GM18951 (cell line): ENCODE data around the gene KMT2A.
"Not testable (repeated sequence)": the region's sequence is repeated elsewhere in the genome, so short reads cannot be mapped to it uniquely, and the experiment has no call there.

Experiments
- POLR2A ChIP-seq: IDR thresholded peaks from 4 replicates; pipeline ENCODE4 v1.6.1; 2011; ENCODE audit warnings: mild to moderate bottlenecking; ENCODE audit not compliant: insufficient read length, insufficient read depth; ENCODE audit errors: extremely low read depth
- in situ Hi-C: fragments of 300-500 bp; cut with MboI; formaldehyde crosslinking; loops from one replicate; pipeline ENCODE4 v1.12.0; 2022; ENCODE audit warnings: low sequenced_read_pairs, mixed read lengths, inconsistent platforms; ENCODE audit not compliant: unreplicated experiment

Gene KMT2A

DNA sequence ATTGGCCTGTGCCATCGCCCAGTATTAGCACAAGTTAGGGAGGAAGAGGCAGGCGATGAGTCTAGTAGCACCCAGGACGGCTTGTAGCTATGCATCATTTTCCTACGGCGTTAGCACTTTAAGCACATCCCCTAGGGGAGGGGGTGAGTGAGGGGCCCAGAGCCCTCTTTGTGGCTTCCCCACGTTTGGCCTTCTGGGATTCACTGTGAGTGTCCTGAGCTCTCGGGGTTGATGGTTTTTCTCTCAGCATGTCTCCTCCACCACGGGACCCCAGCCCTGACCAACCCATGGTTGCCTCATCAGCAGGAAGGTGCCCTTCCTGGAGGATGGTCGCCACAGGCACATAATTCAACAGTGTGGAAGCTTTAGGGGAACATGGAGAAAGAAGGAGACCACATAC is 99.0 kb downstream of the KMT2A start:
- no peak for TF ChIP-seq POLR2A
- in situ Hi-C loops: no loop called here

DNA sequence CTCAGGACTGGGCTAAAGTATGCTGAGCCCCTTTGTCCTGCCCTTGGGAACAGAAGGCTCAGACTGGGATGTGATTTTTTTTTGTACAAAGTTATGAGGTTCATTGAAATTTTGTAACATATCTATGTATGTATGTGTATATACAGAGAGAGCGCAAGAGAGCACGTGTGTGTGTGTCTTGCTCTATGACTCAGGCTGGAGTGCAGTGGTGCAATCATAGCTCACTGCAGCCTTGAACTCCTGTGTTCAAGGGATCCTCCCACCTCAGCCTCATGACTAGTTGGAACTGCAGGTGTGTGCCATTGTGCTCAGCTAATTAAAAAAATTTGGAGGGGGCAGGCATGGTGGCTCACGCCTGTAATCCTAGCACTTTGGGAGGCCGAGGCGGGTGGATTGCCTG is 100.4 kb downstream of the KMT2A start:
- TF ChIP-seq POLR2A: no peak
- in situ Hi-C loops: no loop called here

- in situ Hi-C loops: no loop called here
- TF ChIP-seq POLR2A: no peak
Observed at GRCh38 chr11:118537409-118537980, 101.2 kb downstream of the KMT2A start.

DNA sequence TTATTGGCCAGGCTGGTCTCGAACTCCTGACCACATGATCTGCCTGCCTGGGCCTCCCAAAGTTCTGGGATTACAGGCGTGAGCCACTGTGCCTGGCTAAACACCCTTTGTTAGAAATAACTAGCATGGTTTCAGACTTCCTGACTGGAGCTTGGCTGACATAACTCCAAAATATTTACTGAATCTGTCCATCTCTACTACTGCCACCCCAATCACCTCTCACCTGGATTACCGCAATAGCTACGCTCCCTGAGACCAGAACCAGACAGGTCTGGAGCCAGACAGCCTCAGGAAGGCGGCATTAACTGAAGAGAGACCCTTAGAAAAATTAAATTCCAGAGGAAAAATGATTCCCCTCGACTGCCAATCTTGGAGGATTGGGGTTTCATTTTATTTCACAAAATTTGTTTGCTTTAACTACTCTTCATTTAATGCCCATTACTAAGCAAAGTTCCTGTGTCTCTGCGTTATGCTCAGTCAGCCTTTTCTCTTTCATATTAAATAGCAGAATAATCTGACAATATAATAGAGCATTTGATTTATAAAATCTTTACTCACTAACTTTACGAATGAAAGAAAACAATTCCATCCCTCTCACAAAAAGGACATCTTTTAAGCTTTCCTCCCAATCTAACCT is 107.8 kb downstream of the KMT2A start:
- in situ Hi-C loops: no loop called here
- no peak for TF ChIP-seq POLR2A

- no peak for TF ChIP-seq POLR2A
- in situ Hi-C loops: no loop called here
Observed at GRCh38 chr11:118544647-118545010, 108.3 kb downstream of the KMT2A start.

- TF ChIP-seq POLR2A: no peak
- in situ Hi-C loops: no loop called here
Observed at GRCh38 chr11:118545533-118545932, 109.2 kb downstream of the KMT2A start.

DNA sequence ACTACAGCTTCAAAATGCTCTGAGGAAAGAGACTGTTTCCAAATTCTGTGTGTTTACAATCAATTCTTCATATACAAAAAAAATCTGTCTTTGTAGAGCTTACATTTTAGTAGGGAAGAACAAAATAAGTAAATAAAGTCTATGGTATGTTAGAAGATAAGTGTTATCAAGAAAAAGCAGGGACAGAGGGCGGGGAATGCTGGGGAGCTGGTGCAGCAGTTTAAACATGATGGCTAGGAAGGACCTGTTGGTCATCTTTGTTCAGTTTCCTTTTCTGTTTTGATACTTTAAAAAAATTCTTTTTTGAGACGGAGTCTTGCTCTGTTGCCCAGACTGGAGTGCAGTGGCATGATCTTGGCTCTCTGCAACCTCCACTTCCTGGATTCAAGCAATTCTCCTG is 110.8 kb downstream of the KMT2A start:
- TF ChIP-seq POLR2A: no peak
- in situ Hi-C loops: no loop called here

GRCh38 chr11:118552341-118552740 is 116.0 kb downstream of the KMT2A start:
- no peak for TF ChIP-seq POLR2A
- in situ Hi-C loops: no loop called here

DNA sequence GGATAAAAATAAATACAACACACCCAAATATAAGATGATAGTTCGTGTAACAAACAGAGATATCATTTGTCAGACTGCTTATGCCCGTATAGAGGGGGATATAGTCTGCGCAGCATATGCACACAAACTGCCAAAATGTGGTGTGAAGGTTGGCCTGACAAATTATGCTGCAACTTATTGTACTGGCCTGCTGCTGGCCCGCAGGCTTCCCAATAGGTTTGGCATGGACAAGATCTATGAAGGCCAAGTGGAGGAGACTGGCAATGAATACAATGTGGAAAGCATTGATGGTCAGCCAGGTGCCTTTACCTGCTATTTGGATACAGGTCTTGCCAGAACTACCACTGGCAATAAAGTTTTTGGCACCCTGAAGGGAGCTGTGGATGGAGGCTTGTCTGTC is 124.5 kb downstream of the KMT2A start:
- in situ Hi-C loops: no loop called here
- no peak for TF ChIP-seq POLR2A

- in situ Hi-C loops: no loop called here
Observed at GRCh38 chr11:118565051-118565450, 128.8 kb downstream of the KMT2A start.

DNA sequence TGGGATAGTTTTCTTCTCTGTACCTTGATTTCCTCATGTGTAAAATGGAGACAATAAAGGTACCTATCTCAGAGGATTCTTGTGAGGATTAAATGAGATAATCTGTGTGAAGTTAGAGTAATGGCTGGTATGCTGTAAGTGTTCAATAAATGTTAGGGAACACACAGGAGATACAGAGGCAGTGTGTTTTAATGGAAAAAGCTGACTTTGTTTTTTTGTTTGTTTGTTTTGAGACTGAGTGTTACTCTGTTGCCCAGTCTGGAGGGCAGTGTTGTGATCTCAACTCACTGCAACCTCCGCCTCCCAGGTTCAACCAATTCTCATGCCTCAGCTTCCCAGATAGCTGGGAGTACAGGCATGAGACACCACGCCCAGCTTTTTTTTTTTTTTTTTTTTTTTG is 133.4 kb downstream of the KMT2A start:
- in situ Hi-C loops: no loop called here
- TF ChIP-seq POLR2A: no peak

More at GRCh38 chr11:118565051-118565450, 128.8 kb downstream of the KMT2A start:
- TF ChIP-seq POLR2A: no peak

- TF ChIP-seq POLR2A: no peak
- in situ Hi-C loops: no loop called here
Observed at GRCh38 chr11:118570787-118571186, 134.5 kb downstream of the KMT2A start.

DNA sequence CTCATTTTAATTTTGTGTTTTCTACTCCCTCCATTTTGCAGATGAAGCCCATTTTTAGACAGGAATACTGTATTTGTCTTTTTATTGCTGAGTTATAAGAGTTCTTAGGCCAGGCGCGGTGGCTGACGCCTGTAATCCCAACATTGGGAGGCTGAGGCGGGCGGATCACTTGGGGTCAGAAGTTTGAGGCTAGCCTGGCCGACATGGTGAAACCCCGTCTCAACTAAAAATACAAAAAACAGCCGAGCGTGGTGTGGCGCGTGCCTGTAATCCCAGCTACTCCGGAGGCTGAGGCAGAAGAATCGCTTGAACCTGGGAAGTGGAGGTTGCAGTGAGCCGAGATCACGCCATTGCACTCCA is 135.4 kb downstream of the KMT2A start:
- in situ Hi-C loops: not testable (repeated sequence)

GRCh38 chr11:118572061-118572980 is 136.0 kb downstream of the KMT2A start, which contains the start of gene ARCN1:
TSS of gene ARCN1 (plus strand) at chr11:118572409. CDS start at chr11:118572548, 139 bp downstream.
- TF ChIP-seq POLR2A: peak; percentile 93
- in situ Hi-C loops: no loop called here

DNA sequence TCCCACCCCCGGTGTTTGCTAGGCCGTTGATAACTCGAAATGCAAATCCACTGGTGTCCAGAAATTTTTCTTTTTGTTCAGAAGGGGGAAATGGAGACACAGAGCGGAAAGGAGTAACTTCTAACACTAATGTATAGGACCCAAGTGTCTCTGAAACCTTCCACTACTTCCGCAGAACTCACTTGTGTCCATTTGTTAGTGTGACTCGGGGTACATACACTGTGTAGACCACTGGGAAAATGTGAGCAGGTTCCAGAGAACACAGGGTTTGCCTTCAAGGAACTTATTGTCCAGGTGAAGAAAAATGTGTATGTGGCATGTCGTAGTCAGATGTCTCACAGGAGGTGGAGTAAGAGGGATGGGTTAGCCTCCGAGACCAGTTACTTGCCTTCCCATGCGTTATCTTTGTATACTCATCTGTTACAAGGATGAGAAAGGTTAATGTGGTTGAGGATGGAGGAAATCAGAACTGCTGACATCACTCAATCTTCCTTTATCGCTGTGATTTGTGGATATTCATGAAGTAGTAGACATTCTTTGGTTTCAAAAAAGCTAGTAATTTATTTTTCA is 136.8 kb downstream of the KMT2A start:
- no peak for TF ChIP-seq POLR2A
- in situ Hi-C loops: no loop called here
